Uterus (tissue), 4 donors: ENCODE data around the gene MYH10. TPM values are rescaled to one million over a fixed set of nuclear protein-coding genes. Genes with fewer than 3 reads are reported as not detected.
"Not testable (repeated sequence)": the region's sequence is repeated elsewhere in the genome, so short reads cannot be mapped to it uniquely, and the experiment has no call there.

Source experiments
- DNase-seq, 2 donors: peaks; one replicate each; pipeline ENCODE4 v3.0.0-alpha.2; 2019 to 2020
- H3K27ac ChIP-seq, 2 donors: fragments of 200-600 bp; sonication (generic); 1 replicate in 1 of 2; 2 replicates in 1 of 2; pipeline ENCODE4 v1.5.1; 2016 to 2018
- H3K27me3 ChIP-seq, 2 donors: fragments of 200-600 bp; sonication (generic); one replicate each; pipeline ENCODE4 v1.5.1; 2018 to 2019; ENCODE audit warnings: control low read depth in 1 of 2
- H3K36me3 ChIP-seq, 2 donors: fragments of 200-600 bp; sonication (generic); one replicate each; pipeline ENCODE4 v1.5.1; 2019; ENCODE audit warnings: control low read depth in 1 of 2
- H3K4me1 ChIP-seq, 2 donors: fragments of 200-600 bp; sonication (generic); one replicate each; pipeline ENCODE4 v1.5.1; 2018 to 2019; ENCODE audit warnings: control low read depth in 1 of 2
- H3K4me3 ChIP-seq, 2 donors: fragments of 200-600 bp; sonication (generic); 1 replicate in 1 of 2; 2 replicates in 1 of 2; pipeline ENCODE4 v1.5.1; 2018 to 2019; ENCODE audit warnings: mild to moderate bottlenecking in 1 of 2
- H3K9me3 ChIP-seq, 2 donors: fragments of 200-600 bp; sonication (generic); one replicate each; pipeline ENCODE4 v1.5.1; 2019; ENCODE audit warnings: control low read depth in 1 of 2
- POLR2A ChIP-seq, 2 donors: fragments of 450-650 bp; IDR thresholded peaks; one replicate each; pipeline ENCODE4 v1.6.1; 2016; ENCODE audit warnings: antibody characterized with exemption in 2 of 2, mild to moderate bottlenecking in 1 of 2, moderate library complexity in 1 of 2
- intact Hi-C: fragments of 100-400 bp; cut with DNase I; formaldehyde crosslinking; loops from one replicate; pipeline ENCODE4 v1.15.1; 2023; ENCODE audit warnings: low total_unique reads
- total RNA-seq, 4 donors: library from RNA; depleted of rRNA in 3 of 4; stranded (reverse); fragments of >200 nt in 3 of 4; gene quantifications; one replicate each; pipeline versions ENCODE4 v1.1.0 to v1.2.4, GENCODE V29; 2014 to 2023
- TF ChIP-seq, protein P1 (sequence below), 4 experiments: fragments of 200-600 bp in 2 of 4; fragments of 450-650 bp in 2 of 4; sonication (generic) in 2 of 4; IDR thresholded peaks; one replicate each; pipeline ENCODE4 v1.5.1; 2016 to 2019; ENCODE audit warnings: antibody characterized with exemption in 4 of 4, mild to moderate bottlenecking in 2 of 4, moderate library complexity in 1 of 4
- donor health status: DM: yes; HTN: yes; CAD: no.

Gene MYH10
- total RNA-seq, 4 donors from 2014 or later = 39.1 to 229 (median 65.0) TPM

- no peak for DNase-seq
- H3K4me3 ChIP-seq = no peak overlapping the region
- no peaks in the 10 kb centered on the region for H3K9me3 ChIP-seq
- no peaks in the 10 kb centered on the region for H3K27me3 ChIP-seq
- H3K36me3 ChIP-seq = no peaks in the 10 kb centered on the region
- H3K27ac ChIP-seq = no peak overlapping the region
- TF ChIP-seq POLR2A (IDR thresholded peaks at IDR 0.05) = no peak
- TF ChIP-seq, protein P1, sequence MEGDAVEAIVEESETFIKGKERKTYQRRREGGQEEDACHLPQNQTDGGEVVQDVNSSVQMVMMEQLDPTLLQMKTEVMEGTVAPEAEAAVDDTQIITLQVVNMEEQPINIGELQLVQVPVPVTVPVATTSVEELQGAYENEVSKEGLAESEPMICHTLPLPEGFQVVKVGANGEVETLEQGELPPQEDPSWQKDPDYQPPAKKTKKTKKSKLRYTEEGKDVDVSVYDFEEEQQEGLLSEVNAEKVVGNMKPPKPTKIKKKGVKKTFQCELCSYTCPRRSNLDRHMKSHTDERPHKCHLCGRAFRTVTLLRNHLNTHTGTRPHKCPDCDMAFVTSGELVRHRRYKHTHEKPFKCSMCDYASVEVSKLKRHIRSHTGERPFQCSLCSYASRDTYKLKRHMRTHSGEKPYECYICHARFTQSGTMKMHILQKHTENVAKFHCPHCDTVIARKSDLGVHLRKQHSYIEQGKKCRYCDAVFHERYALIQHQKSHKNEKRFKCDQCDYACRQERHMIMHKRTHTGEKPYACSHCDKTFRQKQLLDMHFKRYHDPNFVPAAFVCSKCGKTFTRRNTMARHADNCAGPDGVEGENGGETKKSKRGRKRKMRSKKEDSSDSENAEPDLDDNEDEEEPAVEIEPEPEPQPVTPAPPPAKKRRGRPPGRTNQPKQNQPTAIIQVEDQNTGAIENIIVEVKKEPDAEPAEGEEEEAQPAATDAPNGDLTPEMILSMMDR (IDR thresholded peaks at IDR 0.05) = no peak
- H3K4me1 ChIP-seq = no peaks in the 10 kb centered on the region
- intact Hi-C loops = no loop called here
These were observed 77.8 kb downstream of the MYH10 start for GRCh38 chr17:8552577-8553320.

DNA sequence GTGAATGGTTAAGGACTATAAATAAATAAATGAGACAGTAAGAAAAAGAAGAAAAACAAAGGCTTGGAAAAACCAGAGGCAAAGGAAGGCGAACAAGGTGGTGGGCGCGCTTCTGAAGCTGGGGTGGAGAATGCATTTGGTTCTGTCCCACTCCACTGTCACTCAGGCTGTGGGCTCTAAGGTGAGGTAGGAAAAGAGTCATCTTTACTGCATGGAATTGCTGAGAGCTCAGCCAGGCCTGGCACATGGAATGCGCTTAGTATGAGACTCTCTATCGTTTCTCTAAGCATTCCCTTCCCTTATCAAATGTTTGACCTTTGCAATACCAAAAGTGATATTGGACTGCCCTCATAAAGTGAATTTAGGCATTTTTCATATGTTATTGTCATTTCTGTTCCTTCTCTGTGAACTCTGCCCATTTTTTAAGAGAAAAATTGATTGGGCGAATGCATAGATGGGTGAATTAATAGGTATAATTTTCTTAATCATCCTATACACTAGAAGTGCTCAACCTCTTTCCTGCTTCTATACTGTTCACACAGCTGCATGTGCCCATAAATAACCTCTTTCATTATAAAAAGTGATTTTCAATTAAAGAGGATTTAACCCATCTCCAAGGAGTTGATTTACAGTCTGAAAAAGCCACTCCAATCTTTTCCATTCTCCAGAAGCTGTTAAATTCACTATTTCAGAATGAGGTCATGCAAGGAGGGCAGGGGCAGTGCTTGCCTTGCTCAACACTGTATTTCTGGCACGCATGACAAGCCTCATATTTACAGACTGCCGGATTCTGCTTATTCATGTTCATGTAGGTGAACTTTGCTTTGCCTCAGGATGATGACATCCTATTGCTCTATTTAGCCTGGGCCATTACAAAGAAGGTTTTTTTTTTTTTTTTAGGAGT lies 87.7 kb downstream of the MYH10 start:
- no peaks in the 10 kb centered on the region for H3K36me3 ChIP-seq
- TF ChIP-seq, protein P1 (IDR thresholded peaks at IDR 0.05) = no peak
- TF ChIP-seq POLR2A (IDR thresholded peaks at IDR 0.05) = no peak

GRCh38 chr17:8539976-8540375 lies 90.5 kb downstream of the MYH10 start:
- H3K4me1 ChIP-seq, H3K27me3 ChIP-seq, H3K9me3 ChIP-seq, H3K27ac ChIP-seq, intact Hi-C loops, DNase-seq, H3K36me3 ChIP-seq, H3K4me3 ChIP-seq: not testable (repeated sequence)

More for the DNA sequence above, 87.7 kb downstream of the MYH10 start:
- intact Hi-C loops = no loop called here
- Histone ChIP-seq H3K4me1 (no peaks in the 10 kb centered on the region), H3K27me3 (no peaks in the 10 kb centered on the region), H3K27ac (no peak overlapping the region), H3K9me3 (no peaks in the 10 kb centered on the region), H3K4me3 (no peak overlapping the region)
- peak; percentile 19 to 26 for DNase-seq

GRCh38 chr17:8537734-8538133 lies 92.8 kb downstream of the MYH10 start:
- H3K4me3 ChIP-seq = no peak overlapping the region
- no peak overlapping the region for H3K27ac ChIP-seq
- no peaks in the 10 kb centered on the region for H3K9me3 ChIP-seq
- DNase-seq = no peak
- no peaks in the 10 kb centered on the region for H3K36me3 ChIP-seq
- no peaks in the 10 kb centered on the region for H3K4me1 ChIP-seq
- no peak for TF ChIP-seq POLR2A (IDR thresholded peaks at IDR 0.05)
- TF ChIP-seq, protein P1 (IDR thresholded peaks at IDR 0.05) = no peak
- intact Hi-C loops = no loop called here
- H3K27me3 ChIP-seq = no peaks in the 10 kb centered on the region

DNA sequence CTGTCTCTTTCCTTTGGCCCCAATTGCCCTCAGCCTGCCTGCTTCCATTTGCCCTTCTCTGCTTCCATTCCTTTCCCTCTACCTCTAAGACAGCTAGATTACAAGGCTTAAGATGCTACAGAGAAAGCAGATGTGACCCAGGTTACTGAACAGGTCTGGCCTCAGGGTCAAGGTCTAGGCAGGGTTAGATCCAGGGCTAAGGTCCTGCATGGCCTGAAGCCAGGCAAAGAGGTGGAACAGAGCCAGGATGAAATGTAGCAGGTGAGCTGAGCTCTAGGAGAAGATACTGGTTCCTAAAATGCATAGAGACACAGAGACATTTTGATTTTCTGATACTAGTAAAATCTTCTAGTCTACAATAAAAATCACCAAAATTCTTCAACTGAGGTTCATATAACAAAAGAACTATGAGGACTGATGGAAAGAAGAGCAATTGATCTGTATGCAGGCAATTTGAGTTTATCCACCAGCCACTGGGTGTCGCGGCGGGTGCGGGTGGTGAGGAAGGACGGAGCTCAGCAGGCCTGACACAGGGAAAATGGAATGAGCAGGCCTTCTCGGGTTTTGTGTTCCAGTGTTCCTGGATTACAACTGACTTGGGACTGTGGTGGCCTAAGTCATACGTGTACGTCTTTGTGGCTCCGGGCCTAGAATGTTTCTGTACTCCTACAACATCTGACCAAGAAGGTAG lies 95.9 kb downstream of the MYH10 start:
- intact Hi-C loops = no loop called here
- Histone ChIP-seq H3K27me3 (no peaks in the 10 kb centered on the region), H3K4me3 (no peak overlapping the region), H3K27ac (no peak overlapping the region), H3K4me1 (no peaks in the 10 kb centered on the region), H3K9me3 (no peaks in the 10 kb centered on the region), H3K36me3 (no peaks in the 10 kb centered on the region)
- no peak for TF ChIP-seq POLR2A (IDR thresholded peaks at IDR 0.05)
- TF ChIP-seq, protein P1 (IDR thresholded peaks at IDR 0.05) = no peak
- no peak for DNase-seq
